CD14-positive monocyte (primary cell): ENCODE measurements around the gene ACO2. TPM values are rescaled to one million over a fixed set of nuclear protein-coding genes. Genes with fewer than 3 reads are reported as not detected.

ENCODE experiments used
- DNase-seq, 3 donors: peaks; one replicate each; pipeline ENCODE4 v3.0.0-alpha.2; 2011 to 2022
- H2AFZ ChIP-seq: 2 replicates; pipeline ENCODE4 v1.6.0; 2012; ENCODE audit warnings: mild to moderate bottlenecking, low read depth, low read length, inconsistent platforms; ENCODE audit not compliant: insufficient read depth, poor library complexity, severe bottlenecking
- H3K27ac ChIP-seq, 2 donors: 1 replicate in 1 of 2; 2 replicates in 1 of 2; pipeline ENCODE4 v1.5.1; 2012 to 2013; ENCODE audit warnings: low read length in 2 of 2, control low read depth in 1 of 2, inconsistent platforms in 1 of 2, low read depth in 1 of 2, mild to moderate bottlenecking in 1 of 2
- H3K27me3 ChIP-seq, 2 donors: one replicate each; pipeline versions ENCODE4 v1.6.0 to v1.6.1; 2011 to 2013; ENCODE audit warnings: low read length in 2 of 2; ENCODE audit not compliant: control insufficient read depth in 2 of 2, insufficient read depth in 2 of 2
- H3K36me3 ChIP-seq, 2 donors: replicated peaks in 1 of 2; 1 replicate in 1 of 2; 2 replicates in 1 of 2; pipeline versions ENCODE4 v1.5.1 to v1.6.1; 2012 to 2013; ENCODE audit warnings: low read length in 2 of 2, control low read depth in 1 of 2, inconsistent platforms in 1 of 2, mild to moderate bottlenecking in 1 of 2; ENCODE audit not compliant: insufficient read depth in 2 of 2, control insufficient read depth in 1 of 2
- H3K4me1 ChIP-seq, 2 donors: 1 replicate in 1 of 2; 2 replicates in 1 of 2; pipeline versions ENCODE4 v1.5.1 to v1.6.1; 2012 to 2013; ENCODE audit warnings: low read length in 2 of 2, control low read depth in 1 of 2, inconsistent platforms in 1 of 2, mild to moderate bottlenecking in 1 of 2, moderate library complexity in 1 of 2; ENCODE audit not compliant: insufficient read depth in 2 of 2, control insufficient read depth in 1 of 2
- H3K4me2 ChIP-seq: replicated peaks from 2 replicates; pipeline ENCODE3; 2012; ENCODE audit warnings: low read length, moderate library complexity, mild to moderate bottlenecking; ENCODE audit not compliant: poor library complexity, severe bottlenecking; ENCODE audit errors: extremely low read depth
- H3K4me3 ChIP-seq, 3 experiments: fragments of 200-600 bp in 1 of 3; sonication (generic) in 1 of 3; replicated peaks in 1 of 3; 1 replicate in 2 of 3; 2 replicates in 1 of 3; pipeline ENCODE4 v1.5.1; 2011 to 2013; ENCODE audit warnings: low read length in 3 of 3, mild to moderate bottlenecking in 3 of 3, control low read depth in 2 of 3, low read depth in 2 of 3, inconsistent platforms in 1 of 3, moderate library complexity in 1 of 3
- H3K79me2 ChIP-seq: 2 replicates; pipeline ENCODE4 v1.6.0; 2012; ENCODE audit warnings: mild to moderate bottlenecking, control low read depth, inconsistent platforms, low read length, moderate library complexity; ENCODE audit not compliant: insufficient read depth
- H3K9ac ChIP-seq: 2 replicates; pipeline ENCODE4 v1.6.0; 2017; ENCODE audit warnings: low read length, mild to moderate bottlenecking; ENCODE audit not compliant: insufficient read depth, poor library complexity, severe bottlenecking
- H3K9me3 ChIP-seq, 2 donors: replicated peaks in 1 of 2; 1 replicate in 1 of 2; 2 replicates in 1 of 2; pipeline versions ENCODE4 v1.5.1 to v1.6.1; 2012 to 2013; ENCODE audit warnings: low read length in 2 of 2, control low read depth in 1 of 2; ENCODE audit not compliant: control insufficient read depth in 1 of 2, insufficient read depth in 1 of 2
- H4K20me1 ChIP-seq: 2 replicates; pipeline ENCODE4 v1.6.0; 2012; ENCODE audit warnings: mild to moderate bottlenecking, low read length, control low read depth, moderate library complexity; ENCODE audit not compliant: insufficient read depth
- H3K27ac Mint-ChIP-seq, 7 donors: one replicate each; pipeline ENCODE4 v1.8.0; 2020; ENCODE audit warnings: mild to moderate bottlenecking in 7 of 7, mixed read lengths in 7 of 7, moderate library complexity in 6 of 7, inconsistent platforms in 2 of 7
- H3K27me3 Mint-ChIP-seq, 3 donors: one replicate each; pipeline ENCODE4 v1.8.0; 2021 to 2022; ENCODE audit warnings: low read depth in 3 of 3, mild to moderate bottlenecking in 3 of 3, mixed read lengths in 3 of 3, moderate library complexity in 3 of 3, inconsistent platforms in 1 of 3
- H3K36me3 Mint-ChIP-seq, 2 donors: one replicate each; pipeline ENCODE4 v1.8.0; 2020; ENCODE audit warnings: mixed read lengths in 2 of 2, inconsistent platforms in 1 of 2, mild to moderate bottlenecking in 1 of 2
- H3K4me1 Mint-ChIP-seq: one replicate; pipeline ENCODE4 v1.8.0; 2020; ENCODE audit warnings: mild to moderate bottlenecking, mixed read lengths
- H3K4me3 Mint-ChIP-seq, 2 donors: one replicate each; pipeline ENCODE4 v1.8.0; 2020; ENCODE audit warnings: mild to moderate bottlenecking in 2 of 2, mixed read lengths in 2 of 2, moderate library complexity in 1 of 2
- H3K9me3 Mint-ChIP-seq, 7 donors: one replicate each; pipeline ENCODE4 v1.8.0; 2020 to 2022; ENCODE audit warnings: mixed read lengths in 7 of 7, mild to moderate bottlenecking in 6 of 7, moderate library complexity in 6 of 7, inconsistent platforms in 2 of 7
- CTCF ChIP-seq: fragments of 200-600 bp; IDR thresholded peaks from one replicate; pipeline ENCODE4 v1.8.0; 2022; ENCODE audit warnings: antibody characterized with exemption, mild to moderate bottlenecking
- WGBS: methylation state at CpG from one replicate; pipeline ENCODE4 v1.1.5; 2013; ENCODE audit warnings: missing lambda C conversion rate; ENCODE audit not compliant: insufficient coverage; 5-methylcytosine and 5-hydroxymethylcytosine counted together
- intact Hi-C, 2 donors: fragments of 100-400 bp; cut with micrococcal nuclease; formaldehyde crosslinking; loops; one replicate each; pipeline versions ENCODE4 v1.15.0 to v1.15.1; 2023
- polyA plus RNA-seq, 3 donors: library from polyadenylated mRNA; depleted of rRNA in 1 of 3; unstranded in 2 of 3; stranded (reverse) in 1 of 3; fragments of 300-500 nt in 2 of 3; fragments of >200 nt in 1 of 3; fragmentation: Illumina TruSeq in 2 of 3; gene quantifications; 1 replicate in 2 of 3; 2 replicates in 1 of 3; pipeline ENCODE4 v1.2.3, GENCODE V29; 2012 to 2021

The ACO2 gene
- polyA plus RNA-seq, 3 donors = 56.8 to 75.8 (median 64.2) TPM

GRCh38 chr22:41445129-41446056 lies 23.5 kb upstream of the ACO2 start:
- Histone ChIP-seq H3K9me3 (no peaks in the 10 kb centered on the region), H3K36me3 (peaks cover 0 to 4% of the 10 kb centered on the region in 2 donors), H3K27me3 (no peaks in the 10 kb centered on the region), H3K4me3 (peak overlapping the region; percentile 73 to 99 (median 93)), H3K27ac (peak overlapping the region; percentile 89 to 99), H2AFZ (peak overlapping the region; percentile 73), H3K9ac (peak overlapping the region; percentile 87), H3K4me1 (peaks cover 19 to 34% of the 10 kb centered on the region in 2 donors), H3K4me2 (peak overlapping the region; percentile 99), H3K79me2 (peaks cover 69% of the 10 kb centered on the region), H4K20me1 (peaks cover 50% of the 10 kb centered on the region)
- Mint-ChIP-seq H3K27me3 (peaks cover 0 to 2% (median 1%) of the 10 kb centered on the region in 3 donors), H3K36me3 (peaks cover 5 to 17% of the 10 kb centered on the region in 2 donors), H3K4me3 (peak overlapping the region; percentile 97 to 98), H3K9me3 (no peaks in the 10 kb centered on the region), H3K27ac (peak overlapping the region; percentile 79 to 99 (median 92)), H3K4me1 (peaks cover 32% of the 10 kb centered on the region)
- no peak for TF ChIP-seq CTCF
- 2% methylated on average over 7 of the region's 22 CpGs for WGBS
- peak in 1 of 3 donors; percentile 15 for DNase-seq
- intact Hi-C loops = loop anchor here (2.0 to 10.0 kb wide), 4 partner anchors 23 to 179 kb away; partner anchors contain the start of genes TEF (in 2 of the 2), ACO2 (in 1 of the 2), DESI1 (in 1 of the 2) and PHF5A (in 1 of the 2)

- Mint-ChIP-seq H3K27ac (peak overlapping the region; percentile 86 to 99 (median 97)), H3K4me3 (peak overlapping the region; percentile 97 to 98), H3K9me3 (no peaks in the 10 kb centered on the region), H3K36me3 (peaks cover 5 to 13% of the 10 kb centered on the region in 2 donors), H3K27me3 (peaks cover 0 to 2% (median 1%) of the 10 kb centered on the region in 3 donors), H3K4me1 (peaks cover 32% of the 10 kb centered on the region)
- Histone ChIP-seq H3K36me3 (no peaks in the 10 kb centered on the region), H3K4me3 (peak overlapping the region; percentile 73 to 99 (median 93)), H3K27ac (peak overlapping the region; percentile 89 to 99), H4K20me1 (peaks cover 44% of the 10 kb centered on the region), H3K4me2 (peak overlapping the region; percentile 99), H2AFZ (peak overlapping the region; percentile 73), H3K9ac (peak overlapping the region; percentile 87), H3K4me1 (peaks cover 19 to 34% of the 10 kb centered on the region in 2 donors), H3K9me3 (no peaks in the 10 kb centered on the region), H3K79me2 (peaks cover 62% of the 10 kb centered on the region), H3K27me3 (no peaks in the 10 kb centered on the region)
- intact Hi-C loops = loop anchor here (2.0 to 10.0 kb wide), 4 partner anchors 23 to 179 kb away; partner anchors contain the start of genes TEF (in 2 of the 2), ACO2 (in 1 of the 2), DESI1 (in 1 of the 2) and PHF5A (in 1 of the 2)
- TF ChIP-seq CTCF = no peak
- peak in 1 of 3 donors; percentile 15 for DNase-seq
- WGBS = 0% methylated on average over 14 of the region's 34 CpGs
Measured at GRCh38 chr22:41446057-41446501, 22.8 kb upstream of the ACO2 start.
